GM23248 (cell line): Measurements from ENCODE around the gene MANBA.

Source experiments
- EZH2 ChIP-seq: fragments of 200-600 bp; sonication (generic); IDR thresholded peaks from 2 replicates; pipeline ENCODE4 v1.6.1; 2018; ENCODE audit warnings: antibody characterized with exemption, mild to moderate bottlenecking; ENCODE audit not compliant: insufficient read depth, poor library complexity, severe bottlenecking
- EZH2phosphoT487 ChIP-seq: fragments of 200-600 bp; sonication (generic); IDR thresholded peaks from 2 replicates; pipeline ENCODE4 v1.6.1; 2018; ENCODE audit warnings: antibody characterized with exemption, moderate library complexity, mild to moderate bottlenecking, low read depth; ENCODE audit not compliant: insufficient read depth

GRCh38 chr4:102787096-102787881 is 26.5 kb upstream of the MANBA start:
- TF ChIP-seq EZH2phosphoT487: no peak
- no peak for TF ChIP-seq EZH2
